Activated B cell treated with CpG ODN at 0.5 μM for 24 hours (primary cell): ENCODE data around the gene CD164. TPM values are rescaled to one million over a fixed set of nuclear protein-coding genes. Genes with fewer than 3 reads are reported as not detected.
"Not testable (repeated sequence)": the region's sequence is repeated elsewhere in the genome, so short reads cannot be mapped to it uniquely, and the experiment has no call there.

Experiments used
- ATAC-seq: fragments of 200-7000 bp; cut with Tn5 transposase; one replicate; pipeline ENCODE4 v1.10.0; 2021; ENCODE audit warnings: low read depth, mild to moderate bottlenecking, moderate library complexity
- CTCF ChIA-PET: fragments of 350-600 bp; sonication (Branson Sonifier 250); formaldehyde crosslinking; loops from one replicate; lab custom pipeline; 2021; ENCODE audit warnings: antibody characterized with exemption; lab: Charles Lee
- POLR2A ChIA-PET: fragments of 350-600 bp; sonication (Branson Sonifier 250); formaldehyde crosslinking; loops from one replicate; lab custom pipeline; 2021; ENCODE audit warnings: antibody characterized with exemption; lab: Charles Lee
- DNase-seq: peaks from one replicate; pipeline ENCODE4 v3.0.0; 2022
- H3K27ac Mint-ChIP-seq: one replicate; pipeline ENCODE4 v1.8.0; 2020; ENCODE audit warnings: mixed read lengths
- H3K27me3 Mint-ChIP-seq: one replicate; pipeline ENCODE4 v1.8.0; 2021; ENCODE audit warnings: mixed read lengths
- H3K36me3 Mint-ChIP-seq: one replicate; pipeline ENCODE4 v1.8.0; 2021; ENCODE audit warnings: low read depth, mixed read lengths
- H3K4me1 Mint-ChIP-seq: one replicate; pipeline ENCODE4 v1.8.0; 2021; ENCODE audit warnings: mixed read lengths
- H3K4me3 Mint-ChIP-seq: one replicate; pipeline ENCODE4 v1.8.0; 2020; ENCODE audit warnings: mild to moderate bottlenecking, mixed read lengths
- H3K9me3 Mint-ChIP-seq: one replicate; pipeline ENCODE4 v1.8.0; 2020; ENCODE audit warnings: mixed read lengths
- intact Hi-C: fragments of 100-400 bp; cut with micrococcal nuclease; formaldehyde crosslinking; loops from one replicate; pipeline ENCODE4 v1.15.1; 2024
- total RNA-seq: library from RNA; stranded (reverse); gene quantifications from 2 replicates; pipeline ENCODE4 v1.2.3, GENCODE V29; 2022
- TF ChIP-seq, protein P1 (sequence below): fragments of 200-600 bp; IDR thresholded peaks from one replicate; pipeline ENCODE4 v1.8.0; 2022; ENCODE audit warnings: antibody characterized with exemption, mild to moderate bottlenecking

CD164 gene
- total RNA-seq, 1 donor from 2014 or later = 189 TPM

DNA sequence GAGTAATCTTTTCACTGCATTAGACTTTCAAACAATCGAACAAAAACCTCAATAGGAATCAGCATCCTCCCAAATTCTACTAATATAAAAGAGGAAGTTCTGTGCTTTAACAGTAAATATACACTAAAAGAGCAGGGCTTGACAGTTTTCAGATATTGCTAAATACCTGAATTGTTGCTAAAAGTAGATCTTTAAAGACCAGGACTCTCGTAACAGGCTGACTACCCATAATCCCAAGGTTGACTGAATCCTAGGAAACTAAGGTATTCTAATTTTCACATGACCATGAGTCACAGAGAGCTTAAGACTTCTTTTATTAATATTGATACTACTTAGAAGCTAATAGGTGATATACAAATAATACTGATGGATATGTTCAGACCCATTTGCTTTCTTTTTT is 10.1 kb downstream of the CD164 start:
- DNase-seq (no peak), ATAC-seq (no peak)
- ChIA-PET CTCF (no interaction called here), POLR2A (interaction anchor here (3.3 kb wide), 1 partner anchor 11 kb away, joined by 52 read pairs; the partner anchor contains the start of gene CD164)
- H3K27ac Mint-ChIP-seq = no peak overlapping the region
- no peaks in the 10 kb centered on the region for H3K27me3 Mint-ChIP-seq
- intact Hi-C loops = loop anchor here (5.0 kb wide), 1 partner anchor 40 kb away; no protein-coding TSS in a partner anchor
- no peak overlapping the region for H3K4me3 Mint-ChIP-seq
- TF ChIP-seq, protein P1, sequence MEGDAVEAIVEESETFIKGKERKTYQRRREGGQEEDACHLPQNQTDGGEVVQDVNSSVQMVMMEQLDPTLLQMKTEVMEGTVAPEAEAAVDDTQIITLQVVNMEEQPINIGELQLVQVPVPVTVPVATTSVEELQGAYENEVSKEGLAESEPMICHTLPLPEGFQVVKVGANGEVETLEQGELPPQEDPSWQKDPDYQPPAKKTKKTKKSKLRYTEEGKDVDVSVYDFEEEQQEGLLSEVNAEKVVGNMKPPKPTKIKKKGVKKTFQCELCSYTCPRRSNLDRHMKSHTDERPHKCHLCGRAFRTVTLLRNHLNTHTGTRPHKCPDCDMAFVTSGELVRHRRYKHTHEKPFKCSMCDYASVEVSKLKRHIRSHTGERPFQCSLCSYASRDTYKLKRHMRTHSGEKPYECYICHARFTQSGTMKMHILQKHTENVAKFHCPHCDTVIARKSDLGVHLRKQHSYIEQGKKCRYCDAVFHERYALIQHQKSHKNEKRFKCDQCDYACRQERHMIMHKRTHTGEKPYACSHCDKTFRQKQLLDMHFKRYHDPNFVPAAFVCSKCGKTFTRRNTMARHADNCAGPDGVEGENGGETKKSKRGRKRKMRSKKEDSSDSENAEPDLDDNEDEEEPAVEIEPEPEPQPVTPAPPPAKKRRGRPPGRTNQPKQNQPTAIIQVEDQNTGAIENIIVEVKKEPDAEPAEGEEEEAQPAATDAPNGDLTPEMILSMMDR = no peak
- peaks cover 90% of the 10 kb centered on the region for H3K36me3 Mint-ChIP-seq
- no peaks in the 10 kb centered on the region for H3K9me3 Mint-ChIP-seq
- peaks cover 38% of the 10 kb centered on the region for H3K4me1 Mint-ChIP-seq

DNA sequence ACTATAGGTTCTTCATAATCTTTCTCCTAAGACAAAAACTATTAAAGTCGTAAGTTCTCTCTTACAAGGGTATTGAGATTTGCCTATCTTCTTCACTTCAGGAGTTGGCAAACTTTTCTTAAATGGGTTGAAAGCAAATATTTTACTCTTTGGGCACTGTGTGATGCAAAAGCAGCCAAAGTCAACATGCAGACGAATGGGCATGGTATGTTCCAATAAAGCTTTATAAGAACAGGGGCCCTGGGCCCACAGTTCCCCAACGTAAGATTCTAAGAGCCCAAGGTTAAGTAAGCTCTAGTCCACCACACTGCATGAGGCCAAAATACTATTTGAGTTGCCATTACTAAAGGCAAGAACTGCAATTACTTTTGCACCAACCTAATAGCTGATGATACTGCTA is 11.5 kb downstream of the CD164 start:
- H3K9me3 Mint-ChIP-seq = no peaks in the 10 kb centered on the region
- CTCF ChIA-PET = interaction anchor here (0.8 to 1.2 kb wide), 2 partner anchors 13 to 183 kb away, joined by 3 to 4 read pairs; no protein-coding TSS in a partner anchor
- no peak overlapping the region for H3K4me3 Mint-ChIP-seq
- no peaks in the 10 kb centered on the region for H3K27me3 Mint-ChIP-seq
- POLR2A ChIA-PET = interaction anchor here (0.9 kb wide), 1 partner anchor 12 kb away, joined by 4 read pairs; the partner anchor contains the start of gene CD164
- H3K36me3 Mint-ChIP-seq = peaks cover 90% of the 10 kb centered on the region
- H3K27ac Mint-ChIP-seq = peak overlapping the region; percentile 53
- DNase-seq (no peak), ATAC-seq (no peak)
- TF ChIP-seq, protein P1 = no peak
- peaks cover 29% of the 10 kb centered on the region for H3K4me1 Mint-ChIP-seq
- intact Hi-C loops = loop anchor here (5.0 kb wide), 1 partner anchor 38 kb away; no protein-coding TSS in a partner anchor

DNA sequence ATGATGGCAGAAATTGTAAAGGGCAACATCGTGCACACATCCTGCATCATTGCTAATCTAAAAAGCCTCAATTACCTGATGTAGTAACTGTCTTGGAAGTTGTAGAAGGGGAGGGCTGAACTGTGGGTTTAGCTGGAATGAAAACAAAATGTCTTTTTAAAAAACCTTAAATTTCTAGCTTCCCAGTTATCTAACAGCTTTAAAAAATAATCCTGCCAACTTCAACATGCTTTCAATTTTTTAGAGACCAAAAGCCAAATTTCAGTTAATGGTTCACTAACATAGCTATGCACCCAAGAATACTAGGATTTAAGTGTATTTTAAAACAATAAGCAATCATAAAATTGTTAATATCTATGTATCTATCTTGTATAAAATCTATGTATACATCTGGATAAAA is 11.9 kb downstream of the CD164 start:
- H3K4me3 Mint-ChIP-seq = no peak overlapping the region
- POLR2A ChIA-PET = no interaction called here
- no peaks in the 10 kb centered on the region for H3K9me3 Mint-ChIP-seq
- H3K27ac Mint-ChIP-seq = no peak overlapping the region
- CTCF ChIA-PET = interaction anchor here (1.2 kb wide), 1 partner anchor 13 kb away, joined by 4 read pairs; no protein-coding TSS in a partner anchor
- no peaks in the 10 kb centered on the region for H3K27me3 Mint-ChIP-seq
- DNase-seq (no peak), ATAC-seq (no peak)
- peaks cover 88% of the 10 kb centered on the region for H3K36me3 Mint-ChIP-seq
- TF ChIP-seq, protein P1 = no peak
- intact Hi-C loops = loop anchor here (5.0 kb wide), 1 partner anchor 38 kb away; no protein-coding TSS in a partner anchor
- peaks cover 29% of the 10 kb centered on the region for H3K4me1 Mint-ChIP-seq

DNA sequence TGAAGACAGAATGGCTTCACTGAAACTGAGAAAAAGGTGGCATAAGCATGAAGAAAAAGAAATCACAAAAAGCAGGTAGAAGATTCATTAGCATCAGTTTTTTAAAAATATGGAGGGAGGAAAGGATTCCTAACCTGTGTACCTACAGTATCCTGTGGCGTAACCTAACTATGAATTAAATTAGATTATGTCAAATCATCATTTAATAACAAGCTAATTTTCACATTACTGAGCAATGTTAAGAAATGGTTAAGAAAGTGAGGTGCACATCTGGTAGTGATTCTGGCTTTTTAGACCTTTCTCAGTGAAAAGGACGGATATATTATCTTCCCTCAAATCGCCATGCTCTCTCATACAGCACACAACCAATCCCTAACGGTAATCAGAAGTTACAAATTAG is 12.5 kb downstream of the CD164 start:
- Mint-ChIP-seq H3K4me3 (no peak overlapping the region), H3K27ac (no peak overlapping the region), H3K27me3 (no peaks in the 10 kb centered on the region), H3K9me3 (no peaks in the 10 kb centered on the region), H3K36me3 (peaks cover 87% of the 10 kb centered on the region), H3K4me1 (peaks cover 28% of the 10 kb centered on the region)
- TF ChIP-seq, protein P1 = no peak
- intact Hi-C loops = loop anchor here (5.0 kb wide), 1 partner anchor 37 kb away; no protein-coding TSS in a partner anchor
- ChIA-PET CTCF (no interaction called here), POLR2A (no interaction called here)
- ATAC-seq (no peak), DNase-seq (no peak)

DNA sequence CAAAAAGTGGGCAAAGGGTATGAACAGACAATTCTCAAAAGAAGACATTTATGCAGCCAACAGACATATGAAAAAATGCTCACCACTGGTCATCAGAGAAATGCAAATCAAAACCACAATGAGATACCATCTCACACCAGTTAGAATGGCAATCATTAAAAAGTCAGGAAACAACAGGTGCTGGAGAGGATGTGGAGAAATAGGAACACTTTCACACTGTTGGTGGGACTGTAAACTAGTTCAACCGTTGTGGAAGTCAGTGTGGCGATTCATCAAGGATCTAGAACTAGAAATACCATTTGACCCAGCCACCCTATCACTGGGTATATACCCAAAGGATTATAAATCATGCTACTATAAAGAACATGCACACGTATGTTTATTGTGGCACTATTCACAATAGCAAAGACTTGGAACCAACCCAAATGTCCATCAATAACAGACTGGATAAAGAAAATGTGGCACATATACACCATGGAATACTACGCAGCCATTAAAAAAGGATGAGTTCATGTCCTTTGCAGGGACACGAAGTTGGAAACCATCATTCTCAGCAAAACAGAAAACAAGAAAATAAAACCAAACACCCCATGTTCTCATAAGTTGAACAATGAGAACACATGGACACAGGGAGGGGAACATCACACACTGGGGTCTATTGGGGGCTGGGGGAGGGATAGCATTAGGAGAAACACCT is 17.7 kb downstream of the CD164 start:
- CTCF ChIA-PET, H3K27ac Mint-ChIP-seq, H3K4me3 Mint-ChIP-seq, DNase-seq, H3K27me3 Mint-ChIP-seq, ATAC-seq, POLR2A ChIA-PET, H3K9me3 Mint-ChIP-seq: not testable (repeated sequence)
- intact Hi-C loops = loop anchor here (2.0 kb wide), 1 partner anchor 16 kb away; no protein-coding TSS in a partner anchor
- Mint-ChIP-seq H3K4me1 (peaks cover 16% of the 10 kb centered on the region), H3K36me3 (peaks cover 85% of the 10 kb centered on the region)
